Breast epithelium (tissue), 4 donors: ENCODE results near the gene TMEM121. TPM values are rescaled to one million over a fixed set of nuclear protein-coding genes. Genes with fewer than 3 reads are reported as not detected.
"Not testable (repeated sequence)": the region's sequence is repeated elsewhere in the genome, so short reads cannot be mapped to it uniquely, and the experiment has no call there.

Experiments
- DNase-seq, 2 donors: peaks; one replicate each; pipeline ENCODE4 v3.0.0-alpha.2; 2019; ENCODE audit warnings: low spot score in 2 of 2
- H3K27ac ChIP-seq, 2 donors: fragments of 200-600 bp; sonication (generic) in 1 of 2; one replicate each; pipeline ENCODE4 v1.5.1; 2016 to 2019; ENCODE audit warnings: mild to moderate bottlenecking in 1 of 2
- H3K27me3 ChIP-seq, 2 donors: fragments of 200-600 bp; sonication (generic) in 1 of 2; one replicate each; pipeline versions ENCODE4 v1.5.1 to v1.6.0; 2017 to 2019; ENCODE audit warnings: control low read depth in 1 of 2, mild to moderate bottlenecking in 1 of 2
- H3K36me3 ChIP-seq: fragments of 200-600 bp; one replicate; pipeline ENCODE4 v1.5.1; 2019
- H3K4me1 ChIP-seq, 2 donors: fragments of 200-600 bp; sonication (generic); one replicate each; pipeline ENCODE4 v1.5.1; 2016 to 2019; ENCODE audit warnings: control low read depth in 1 of 2
- H3K4me3 ChIP-seq, 3 donors: fragments of 200-600 bp; sonication (generic); 1 replicate in 2 of 3; 2 replicates in 1 of 3; pipeline ENCODE4 v1.5.1; 2016 to 2019; ENCODE audit warnings: mild to moderate bottlenecking in 3 of 3, moderate library complexity in 2 of 3
- H3K9me3 ChIP-seq, 2 donors: fragments of 200-600 bp; sonication (generic) in 1 of 2; one replicate each; pipeline ENCODE4 v1.5.1; 2016 to 2019; ENCODE audit warnings: control low read depth in 1 of 2
- POLR2A ChIP-seq: fragments of 450-650 bp; IDR thresholded peaks from one replicate; pipeline ENCODE4 v1.6.1; 2016; ENCODE audit warnings: antibody characterized with exemption, mild to moderate bottlenecking, moderate library complexity
- POLR2AphosphoS5 ChIP-seq, 3 donors: sonication (generic); formaldehyde crosslinking; IDR thresholded peaks; one replicate each; pipeline ENCODE4 v1.6.1; 2017; ENCODE audit warnings: antibody characterized with exemption in 3 of 3
- intact Hi-C: fragments of 100-400 bp; cut with DNase I; formaldehyde crosslinking; loops from one replicate; pipeline ENCODE4 v1.15.1; 2023; ENCODE audit warnings: low total_unique reads
- total RNA-seq, 3 donors: library from RNA; depleted of rRNA; stranded (reverse); fragments of >200 nt; gene quantifications; one replicate each; pipeline ENCODE4 v1.1.0, GENCODE V29; 2016
- TF ChIP-seq, protein P1 (sequence below), 3 donors: fragments of 450-650 bp; IDR thresholded peaks; one replicate each; pipeline ENCODE4 v1.5.1; 2016 to 2017; ENCODE audit warnings: antibody characterized with exemption in 3 of 3, mild to moderate bottlenecking in 3 of 3, moderate library complexity in 3 of 3

The TMEM121 gene
- total RNA-seq, 3 donors from 2014 or later: 2.4 to 9.2 (median 9.2) TPM

DNA sequence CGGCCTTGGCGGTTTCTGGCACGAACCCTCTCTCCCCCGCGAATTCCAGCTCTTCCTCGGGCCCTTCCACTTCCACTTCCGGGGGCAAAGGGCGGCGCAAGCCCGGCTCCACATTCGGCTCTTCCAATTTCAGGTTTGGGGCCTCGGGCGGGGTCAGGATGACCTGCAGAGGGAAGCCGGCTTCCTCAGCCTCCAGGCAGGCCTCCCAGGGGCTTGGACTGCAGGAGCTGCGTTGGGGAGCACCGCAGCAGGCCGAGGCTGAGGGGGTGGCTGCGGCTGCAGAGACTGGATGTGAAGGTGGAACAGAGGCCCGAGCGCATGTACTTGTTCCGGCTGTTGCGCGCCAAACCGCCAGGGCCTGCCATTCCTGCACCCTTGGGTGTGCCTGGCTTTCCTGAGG, 20.7 kb downstream of the TMEM121 start:
- DNase-seq, H3K36me3 ChIP-seq, H3K4me3 ChIP-seq, H3K27ac ChIP-seq, H3K4me1 ChIP-seq, H3K27me3 ChIP-seq, intact Hi-C loops: not testable (repeated sequence)
- H3K9me3 ChIP-seq: peaks cover 7 to 13% of the 10 kb centered on the region in 2 donors

DNA sequence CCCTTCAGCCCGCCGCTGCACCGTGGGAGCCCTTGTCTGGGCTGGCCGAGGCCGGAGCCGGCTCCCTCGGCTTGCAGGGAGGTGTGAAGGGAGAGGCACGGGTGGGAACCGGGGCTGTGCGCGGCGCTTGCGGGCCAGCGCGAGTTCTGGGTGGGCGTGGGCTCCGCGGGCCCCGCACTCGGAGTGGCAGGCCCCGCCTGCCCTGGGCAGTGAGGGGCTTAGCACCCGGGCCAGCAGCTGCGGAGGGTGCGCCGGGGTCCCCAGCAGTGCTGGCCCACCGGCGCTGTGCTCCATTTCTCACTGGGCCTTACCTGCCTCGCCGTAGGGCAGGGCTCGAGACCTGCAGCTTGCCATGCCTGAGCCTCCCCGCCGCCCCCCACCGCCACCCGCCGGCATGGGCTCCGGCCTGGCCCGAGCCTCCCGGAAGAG, 21.4 kb downstream of the TMEM121 start:
- TF ChIP-seq POLR2AphosphoS5 (IDR thresholded peaks at IDR 0.05): no peak
- no peak for TF ChIP-seq POLR2A
- TF ChIP-seq, protein P1, sequence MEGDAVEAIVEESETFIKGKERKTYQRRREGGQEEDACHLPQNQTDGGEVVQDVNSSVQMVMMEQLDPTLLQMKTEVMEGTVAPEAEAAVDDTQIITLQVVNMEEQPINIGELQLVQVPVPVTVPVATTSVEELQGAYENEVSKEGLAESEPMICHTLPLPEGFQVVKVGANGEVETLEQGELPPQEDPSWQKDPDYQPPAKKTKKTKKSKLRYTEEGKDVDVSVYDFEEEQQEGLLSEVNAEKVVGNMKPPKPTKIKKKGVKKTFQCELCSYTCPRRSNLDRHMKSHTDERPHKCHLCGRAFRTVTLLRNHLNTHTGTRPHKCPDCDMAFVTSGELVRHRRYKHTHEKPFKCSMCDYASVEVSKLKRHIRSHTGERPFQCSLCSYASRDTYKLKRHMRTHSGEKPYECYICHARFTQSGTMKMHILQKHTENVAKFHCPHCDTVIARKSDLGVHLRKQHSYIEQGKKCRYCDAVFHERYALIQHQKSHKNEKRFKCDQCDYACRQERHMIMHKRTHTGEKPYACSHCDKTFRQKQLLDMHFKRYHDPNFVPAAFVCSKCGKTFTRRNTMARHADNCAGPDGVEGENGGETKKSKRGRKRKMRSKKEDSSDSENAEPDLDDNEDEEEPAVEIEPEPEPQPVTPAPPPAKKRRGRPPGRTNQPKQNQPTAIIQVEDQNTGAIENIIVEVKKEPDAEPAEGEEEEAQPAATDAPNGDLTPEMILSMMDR (IDR thresholded peaks at IDR 0.05): no peak
- Histone ChIP-seq H3K27ac (no peak overlapping the region), H3K27me3 (no peaks in the 10 kb centered on the region), H3K4me1 (no peaks in the 10 kb centered on the region), H3K36me3 (no peaks in the 10 kb centered on the region), H3K4me3 (no peak overlapping the region), H3K9me3 (peaks cover 4 to 9% of the 10 kb centered on the region in 2 donors)
- intact Hi-C loops: no loop called here
- no peak for DNase-seq

DNA sequence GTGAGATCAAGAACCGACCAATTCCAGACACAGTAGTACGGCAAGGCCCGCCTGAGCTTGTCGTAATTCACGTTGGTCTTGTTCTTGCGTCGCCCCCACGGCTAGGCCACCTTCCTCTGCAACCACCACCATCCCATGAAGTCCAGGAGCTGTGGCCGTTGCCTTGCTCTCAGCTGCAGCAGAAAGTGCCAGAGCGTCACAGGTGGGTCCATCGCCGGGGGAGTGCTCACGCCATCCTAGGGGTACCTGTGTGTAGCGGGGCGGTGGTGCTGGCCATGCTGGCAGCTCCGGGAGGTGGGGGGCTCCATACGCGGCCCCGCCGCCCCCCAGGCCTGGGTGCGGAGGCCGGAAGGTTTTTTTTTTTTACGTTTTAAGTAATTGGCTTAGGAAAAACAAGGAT, 23.1 kb downstream of the TMEM121 start:
- TF ChIP-seq POLR2A (no peak), POLR2AphosphoS5 (IDR thresholded peaks at IDR 0.05) (no peak)
- TF ChIP-seq, protein P1 (IDR thresholded peaks at IDR 0.05): no peak
- Histone ChIP-seq H3K4me1 (no peaks in the 10 kb centered on the region), H3K36me3 (no peaks in the 10 kb centered on the region), H3K9me3 (no peaks in the 10 kb centered on the region), H3K4me3 (no peak overlapping the region), H3K27me3 (no peaks in the 10 kb centered on the region), H3K27ac (no peak overlapping the region)
- DNase-seq: no peak
- intact Hi-C loops: no loop called here

DNA sequence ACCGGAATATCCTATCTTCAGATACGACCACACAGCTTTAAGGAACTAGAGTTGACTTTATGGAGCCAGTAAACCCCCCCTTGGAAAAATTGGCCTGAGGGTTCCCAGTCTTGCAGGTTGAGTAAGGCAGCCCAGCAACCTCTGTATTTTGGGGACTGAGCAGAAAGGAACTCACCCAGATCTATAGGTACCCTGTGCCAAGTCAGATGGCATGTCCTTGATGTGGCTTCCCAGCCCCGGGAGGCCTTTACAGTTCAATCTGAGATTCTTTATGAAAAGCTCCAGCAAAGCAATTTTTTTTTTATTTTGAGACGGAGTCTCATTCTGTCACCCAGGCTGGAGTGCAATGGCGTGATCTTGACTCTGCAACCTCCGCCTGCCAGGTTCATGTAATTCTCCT, 27.6 kb downstream of the TMEM121 start:
- Histone ChIP-seq H3K27ac (no peak overlapping the region), H3K9me3 (no peaks in the 10 kb centered on the region), H3K4me3 (no peak overlapping the region), H3K36me3 (no peaks in the 10 kb centered on the region), H3K27me3 (no peaks in the 10 kb centered on the region), H3K4me1 (no peaks in the 10 kb centered on the region)
- TF ChIP-seq POLR2A (no peak), POLR2AphosphoS5 (IDR thresholded peaks at IDR 0.05) (no peak)
- TF ChIP-seq, protein P1 (IDR thresholded peaks at IDR 0.05): no peak
- no peak for DNase-seq
- intact Hi-C loops: no loop called here

DNA sequence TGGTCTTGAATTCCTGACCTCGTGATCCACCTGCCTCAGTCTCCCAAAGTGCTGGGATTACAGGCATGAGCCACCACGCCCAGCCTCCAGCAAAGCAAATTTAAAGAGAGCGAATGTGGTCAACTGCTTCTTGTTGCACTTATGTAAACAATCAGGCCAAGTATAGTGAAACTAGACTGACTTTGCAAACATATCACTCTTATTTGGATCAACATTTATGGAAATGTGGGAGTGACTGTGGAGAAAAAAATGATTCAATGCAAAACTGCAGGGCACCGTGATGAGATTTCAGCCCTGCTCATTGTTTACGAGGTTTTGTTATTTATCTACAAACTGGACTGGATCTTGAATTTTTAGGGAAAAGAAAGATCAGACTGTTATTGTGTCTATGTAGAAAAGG, 28.1 kb downstream of the TMEM121 start:
- no peaks in the 10 kb centered on the region for H3K9me3 ChIP-seq
- no peaks in the 10 kb centered on the region for H3K36me3 ChIP-seq
- no peak for DNase-seq
- H3K4me1 ChIP-seq: no peaks in the 10 kb centered on the region
- H3K27me3 ChIP-seq: no peaks in the 10 kb centered on the region
- no peak overlapping the region for H3K4me3 ChIP-seq
- intact Hi-C loops: no loop called here
- H3K27ac ChIP-seq: no peak overlapping the region
- TF ChIP-seq POLR2AphosphoS5 (IDR thresholded peaks at IDR 0.05) (no peak), POLR2A (no peak)
- TF ChIP-seq, protein P1 (IDR thresholded peaks at IDR 0.05): no peak

DNA sequence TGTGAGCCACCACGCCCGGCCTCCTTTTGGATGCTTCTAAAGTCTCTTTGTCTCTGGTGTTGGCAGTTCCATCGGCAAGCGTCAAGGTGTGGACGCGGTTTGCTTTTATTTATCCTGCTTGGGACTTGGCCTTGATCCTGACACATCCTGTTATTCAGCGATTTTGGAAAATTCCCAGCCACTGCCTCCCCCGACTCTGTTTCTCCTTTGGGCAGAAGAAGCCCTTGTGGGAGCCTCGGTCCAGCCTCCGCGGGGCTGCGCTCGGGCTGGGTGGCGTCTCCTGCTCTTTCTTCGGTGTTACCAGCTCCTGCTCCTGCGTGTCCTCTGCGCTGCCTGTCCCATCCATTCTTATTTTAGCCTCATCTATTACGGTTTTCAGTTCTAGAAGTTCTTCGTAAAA, 31.3 kb downstream of the TMEM121 start:
- DNase-seq, intact Hi-C loops, H3K27me3 ChIP-seq: not testable (repeated sequence)

DNA sequence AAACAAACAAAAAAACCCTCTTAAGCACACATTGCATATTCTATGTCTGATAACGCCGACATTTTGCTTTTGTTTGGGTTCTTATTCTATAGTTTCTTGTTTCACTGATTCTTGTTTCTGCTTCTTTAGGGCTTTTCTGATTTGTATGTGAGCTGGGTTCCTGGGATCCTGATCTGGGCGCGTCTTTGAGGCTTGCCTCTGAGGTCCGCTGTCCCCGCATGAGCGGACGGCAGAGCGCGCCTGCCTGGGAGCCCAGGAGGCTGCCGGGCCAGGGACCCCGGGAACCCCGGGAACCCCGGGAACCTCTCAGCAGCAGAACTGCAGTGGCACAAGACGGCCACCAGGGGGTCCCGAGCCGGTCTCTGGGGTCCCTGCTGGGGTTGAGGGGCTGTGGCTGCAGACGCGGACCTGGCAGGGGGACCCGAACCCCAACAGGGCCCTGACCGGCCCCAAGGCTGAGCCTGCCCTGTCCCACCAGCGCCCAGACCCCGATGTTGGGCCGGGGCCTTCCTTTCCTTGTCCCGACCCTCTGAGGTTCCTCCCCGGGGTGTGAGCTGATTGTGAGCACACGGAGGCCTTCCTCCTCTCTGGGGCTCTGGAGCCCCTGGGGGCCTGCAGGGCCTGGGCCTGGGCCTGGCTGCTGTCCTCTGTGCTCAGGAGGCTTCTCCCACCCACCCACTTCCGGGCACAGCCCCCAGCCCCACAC, 32.2 kb downstream of the TMEM121 start:
- intact Hi-C loops, H3K4me1 ChIP-seq, H3K27me3 ChIP-seq, DNase-seq, H3K9me3 ChIP-seq, H3K4me3 ChIP-seq, H3K27ac ChIP-seq, H3K36me3 ChIP-seq: not testable (repeated sequence)

More for the DNA sequence above, 31.3 kb downstream of the TMEM121 start:
- not testable (repeated sequence) for H3K27ac ChIP-seq, H3K4me1 ChIP-seq, H3K4me3 ChIP-seq, H3K9me3 ChIP-seq, H3K36me3 ChIP-seq

DNA sequence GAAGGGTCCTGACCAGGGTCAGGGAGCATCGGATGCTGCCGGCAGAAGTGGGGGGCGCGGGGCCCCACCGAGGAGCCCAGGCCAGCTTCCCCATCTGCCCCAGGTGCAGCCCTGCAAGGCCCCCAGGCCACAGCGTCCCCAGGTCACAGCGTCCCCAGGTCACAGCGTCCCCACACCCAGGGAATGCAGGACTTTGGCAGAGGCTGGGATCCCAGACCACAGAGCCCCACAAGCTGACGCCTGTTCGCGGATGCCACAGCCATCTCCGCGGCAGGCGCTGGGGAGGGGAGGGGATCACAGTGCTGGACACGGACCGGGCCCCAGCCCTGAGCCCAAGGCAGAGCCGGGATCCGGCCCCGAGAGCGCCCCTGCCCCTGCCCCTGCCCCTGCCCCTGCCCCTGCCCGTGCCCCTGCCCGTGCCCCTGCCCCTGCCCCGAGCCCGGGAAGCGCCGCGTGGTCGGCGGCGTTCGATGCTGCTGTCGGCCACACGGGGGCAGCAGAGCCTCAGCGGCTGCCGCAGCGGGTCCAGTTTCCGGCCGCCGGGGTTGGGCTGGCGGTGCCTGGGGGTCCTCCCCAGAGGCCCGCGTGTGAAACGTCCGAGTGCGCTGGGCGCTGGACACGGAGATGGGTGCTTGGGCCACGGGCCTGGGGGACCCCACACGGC, 33.1 kb downstream of the TMEM121 start:
- peak overlapping the region in 1 of 3 donors; percentile 47 for H3K4me3 ChIP-seq
- H3K36me3 ChIP-seq, DNase-seq, intact Hi-C loops, H3K9me3 ChIP-seq, H3K4me1 ChIP-seq, H3K27ac ChIP-seq, H3K27me3 ChIP-seq: not testable (repeated sequence)
